Gastrocnemius medialis (tissue), 4 donors: Measurements from ENCODE around the gene NUDCD3.

Experiments
- CTCF ChIP-seq, 5 experiments: fragments of 450-650 bp in 3 of 5; fragments of 200-600 bp in 2 of 5; sonication (generic) in 2 of 5; IDR thresholded peaks in 4 of 5; conservative IDR thresholded peaks in 1 of 5; 1 replicate in 4 of 5; 2 replicates in 1 of 5; pipeline ENCODE4 v1.5.1; 2016 to 2019; ENCODE audit warnings: antibody characterized with exemption in 5 of 5, mild to moderate bottlenecking in 3 of 5, moderate library complexity in 3 of 5
- POLR2A ChIP-seq, 2 donors: fragments of 450-650 bp; IDR thresholded peaks; one replicate each; pipeline ENCODE4 v1.6.1; 2017; ENCODE audit warnings: antibody characterized with exemption in 2 of 2, mild to moderate bottlenecking in 2 of 2, moderate library complexity in 2 of 2

DNA sequence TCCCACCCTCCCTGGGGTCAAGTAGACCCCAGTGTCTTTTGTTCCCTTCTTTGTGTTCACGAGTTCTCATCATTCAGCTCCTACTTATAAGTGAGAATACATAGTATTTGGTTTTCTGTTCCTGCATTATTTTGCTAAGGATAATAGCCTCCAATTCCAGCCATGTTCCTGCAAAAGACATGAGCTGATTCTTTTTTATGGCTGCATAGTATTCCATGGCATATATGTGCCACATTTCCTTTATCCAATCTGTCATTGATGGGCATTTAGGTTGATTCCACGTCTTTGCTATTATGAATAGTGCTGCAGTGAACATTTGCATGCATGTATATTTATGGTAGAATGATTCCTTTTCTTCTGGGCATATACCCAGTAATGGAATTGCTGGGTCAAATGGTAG, 136.8 kb downstream of the NUDCD3 start:
- no peak for TF ChIP-seq CTCF (IDR thresholded peaks at IDR 0.05 in 4 of 5, conservative IDR thresholded peaks at IDR 0.05 in 1 of 5)
- TF ChIP-seq POLR2A (IDR thresholded peaks at IDR 0.05) = no peak
